Activated CD4-positive, alpha-beta T cell treated with anti-CD3 and anti-CD28 coated beads, Interleukin-2, amount 10 ng/mL, durations not matched to agents 7 days and 5 days (primary cell): ENCODE results near the gene ADH6. TPM values are rescaled to one million over a fixed set of nuclear protein-coding genes. Genes with fewer than 3 reads are reported as not detected.

Source experiments
- CTCF ChIA-PET: fragments of 350-600 bp; sonication (Branson Sonifier 250); formaldehyde crosslinking; loops from one replicate; lab custom pipeline; 2021; ENCODE audit warnings: antibody characterized with exemption; lab: Charles Lee
- POLR2A ChIA-PET: fragments of 350-600 bp; sonication (Branson Sonifier 250); formaldehyde crosslinking; loops from one replicate; lab custom pipeline; 2021; ENCODE audit warnings: antibody characterized with exemption; lab: Charles Lee
- DNase-seq: peaks from one replicate; pipeline ENCODE4 v3.0.0-alpha.2; 2020
- H3K27ac Mint-ChIP-seq: one replicate; pipeline ENCODE4 v1.8.0; 2021; ENCODE audit warnings: mild to moderate bottlenecking, moderate library complexity, mixed read lengths
- H3K27me3 Mint-ChIP-seq: one replicate; pipeline ENCODE4 v1.8.0; 2021; ENCODE audit warnings: mixed read lengths
- H3K36me3 Mint-ChIP-seq: one replicate; pipeline ENCODE4 v1.8.0; 2021; ENCODE audit warnings: low read depth, mixed read lengths
- H3K4me1 Mint-ChIP-seq: one replicate; pipeline ENCODE4 v1.8.0; 2021; ENCODE audit warnings: mixed read lengths
- H3K4me3 Mint-ChIP-seq: one replicate; pipeline ENCODE4 v1.8.0; 2021; ENCODE audit warnings: mild to moderate bottlenecking, moderate library complexity, mixed read lengths
- H3K9me3 Mint-ChIP-seq: one replicate; pipeline ENCODE4 v1.8.0; 2021; ENCODE audit warnings: mixed read lengths
- total RNA-seq, 2 experiments: library from RNA; stranded (reverse); gene quantifications; one replicate each; pipeline ENCODE4 v1.2.3, GENCODE V29; 2021

The ADH6 gene
- total RNA-seq, 2 experiments from 2014 or later, result not detected

DNA sequence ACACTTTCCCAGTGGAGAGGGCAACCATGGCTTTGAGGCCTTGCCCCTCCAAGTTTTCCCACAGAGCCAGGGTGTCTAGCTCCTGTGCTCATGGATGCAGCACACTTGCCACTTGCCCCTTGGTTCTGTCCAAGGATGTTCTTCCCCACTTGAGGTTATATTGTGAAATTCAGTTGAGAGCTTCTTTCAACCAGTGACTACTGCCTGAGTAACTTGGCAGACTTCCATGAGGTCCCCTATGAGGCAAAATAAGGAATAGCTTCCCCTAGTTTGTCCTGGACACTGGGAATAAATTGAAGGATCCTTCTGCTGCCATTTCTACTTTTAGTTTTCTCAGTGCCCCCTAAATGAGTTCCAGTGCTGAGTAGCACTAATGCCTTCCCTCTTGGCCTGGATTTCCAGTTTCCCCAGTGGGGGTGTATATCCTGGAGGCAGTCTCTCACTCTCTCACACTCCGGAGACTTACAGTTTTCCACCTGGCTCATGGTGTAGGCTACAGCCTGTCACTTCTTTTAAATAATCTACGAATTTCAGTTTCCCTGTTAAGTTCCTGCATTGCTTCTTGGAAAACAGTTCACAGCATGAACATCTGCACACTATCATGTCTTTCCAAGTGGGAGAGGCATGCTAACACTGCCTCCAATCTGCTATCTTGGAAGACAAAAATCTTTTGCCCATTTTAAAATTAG is 38.5 kb downstream of the ADH6 start:
- no peaks in the 10 kb centered on the region for H3K36me3 Mint-ChIP-seq
- no peaks in the 10 kb centered on the region for H3K4me1 Mint-ChIP-seq
- H3K9me3 Mint-ChIP-seq, result peaks cover 10% of the 10 kb centered on the region
- ChIA-PET CTCF (no interaction called here), POLR2A (no interaction called here)
- H3K27me3 Mint-ChIP-seq, result no peaks in the 10 kb centered on the region
- DNase-seq, result no peak
- no peak overlapping the region for H3K27ac Mint-ChIP-seq
- no peak overlapping the region for H3K4me3 Mint-ChIP-seq

DNA sequence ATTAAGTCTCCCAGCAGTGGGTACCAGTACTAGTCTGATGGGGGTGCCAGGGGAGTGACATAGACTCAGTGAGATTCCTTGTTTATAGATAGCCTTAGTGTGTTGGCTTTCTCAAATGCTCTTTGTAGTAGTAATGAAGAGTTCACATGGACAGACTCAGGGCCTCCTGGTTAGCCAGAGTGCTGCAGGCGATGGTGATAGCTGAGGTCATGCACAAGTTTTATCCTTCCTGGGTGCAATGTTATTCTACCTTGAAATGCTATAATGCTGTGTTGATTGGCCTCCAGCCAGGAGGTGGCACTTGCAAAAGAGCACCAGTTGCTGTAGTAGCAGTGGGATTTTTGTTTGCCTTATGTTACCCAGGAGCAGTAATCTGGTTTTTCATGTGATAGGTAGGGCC is 39.4 kb downstream of the ADH6 start:
- ChIA-PET POLR2A (no interaction called here), CTCF (interaction anchor here (0.6 kb wide), 1 partner anchor 17 kb away, joined by 3 read pairs; no protein-coding TSS in a partner anchor)

DNA sequence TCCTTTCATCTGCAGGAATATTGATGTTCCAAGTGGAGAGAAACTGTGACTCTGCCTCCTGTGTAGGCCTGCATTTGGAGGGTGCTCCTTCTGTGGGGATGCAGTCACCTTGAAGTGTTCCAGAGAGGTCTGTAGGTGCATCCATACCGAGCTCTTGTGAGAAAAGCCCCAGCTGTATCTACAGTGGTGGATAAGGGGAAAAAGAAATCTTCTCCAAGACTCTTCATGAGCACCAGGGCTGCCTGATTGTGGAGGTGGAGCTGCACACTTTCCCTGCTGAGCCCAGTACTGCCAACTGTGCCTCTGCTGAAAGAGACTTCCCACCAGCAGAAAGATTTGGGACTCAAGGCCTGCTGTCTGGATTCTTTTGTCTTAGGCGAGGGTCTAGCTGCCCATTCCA is 39.9 kb downstream of the ADH6 start:
- no peak overlapping the region for H3K27ac Mint-ChIP-seq
- no peaks in the 10 kb centered on the region for H3K4me1 Mint-ChIP-seq
- no peaks in the 10 kb centered on the region for H3K36me3 Mint-ChIP-seq
- H3K4me3 Mint-ChIP-seq, result no peak overlapping the region
- H3K9me3 Mint-ChIP-seq, result peaks cover 8% of the 10 kb centered on the region
- DNase-seq, result no peak
- POLR2A ChIA-PET, result no interaction called here
- CTCF ChIA-PET, result interaction anchor here (0.6 kb wide), 1 partner anchor 18 kb away, joined by 3 read pairs; no protein-coding TSS in a partner anchor
- no peaks in the 10 kb centered on the region for H3K27me3 Mint-ChIP-seq

More for the DNA sequence above, 39.4 kb downstream of the ADH6 start:
- H3K9me3 Mint-ChIP-seq, result peaks cover 10% of the 10 kb centered on the region
- no peaks in the 10 kb centered on the region for H3K36me3 Mint-ChIP-seq
- H3K4me3 Mint-ChIP-seq, result no peak overlapping the region
- no peak for DNase-seq
- H3K27ac Mint-ChIP-seq, result no peak overlapping the region
- H3K27me3 Mint-ChIP-seq, result no peaks in the 10 kb centered on the region
- H3K4me1 Mint-ChIP-seq, result no peaks in the 10 kb centered on the region

DNA sequence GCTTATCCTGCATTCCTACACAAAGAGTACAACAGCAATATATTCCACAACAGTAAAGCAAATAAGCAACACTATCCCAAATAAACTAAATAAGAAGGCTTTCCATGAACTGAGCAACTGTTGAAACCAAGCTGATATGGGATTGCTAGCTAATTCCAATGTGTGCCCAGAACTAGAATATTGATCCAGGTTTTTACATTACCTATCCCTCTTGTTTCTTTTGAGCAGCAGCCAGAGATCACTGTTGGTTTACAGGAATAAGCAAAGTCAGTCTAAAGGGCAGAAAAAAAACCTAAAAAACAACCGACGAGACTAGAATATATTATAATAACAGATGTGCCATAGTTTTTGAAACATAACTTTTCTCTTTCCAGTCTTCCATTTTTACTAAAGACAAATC is 52.5 kb downstream of the ADH6 start:
- H3K27me3 Mint-ChIP-seq, result no peaks in the 10 kb centered on the region
- no peaks in the 10 kb centered on the region for H3K36me3 Mint-ChIP-seq
- no peaks in the 10 kb centered on the region for H3K4me1 Mint-ChIP-seq
- no peak for DNase-seq
- no peak overlapping the region for H3K27ac Mint-ChIP-seq
- no peak overlapping the region for H3K4me3 Mint-ChIP-seq
- ChIA-PET CTCF (no interaction called here), POLR2A (no interaction called here)
- H3K9me3 Mint-ChIP-seq, result peaks cover 6% of the 10 kb centered on the region

DNA sequence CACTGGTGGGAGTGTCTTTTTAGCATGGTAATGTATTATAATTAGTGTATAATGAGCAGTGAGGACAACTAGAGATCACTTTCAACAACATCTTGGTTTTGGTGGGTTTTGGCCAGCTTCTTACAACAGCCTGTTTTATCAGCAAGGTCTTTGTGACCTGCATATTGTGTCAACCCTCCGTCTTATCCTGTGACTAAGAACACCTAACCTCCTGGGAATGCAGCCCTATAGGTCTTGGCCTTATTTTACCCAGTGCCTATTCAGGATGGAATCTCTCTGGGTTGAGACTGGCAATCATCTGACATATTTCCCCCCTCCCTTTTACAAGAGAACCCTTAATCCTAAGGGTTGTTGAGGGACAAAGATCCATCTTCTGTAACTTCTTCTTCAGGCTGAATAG is 53.1 kb downstream of the ADH6 start:
- POLR2A ChIA-PET, result no interaction called here
- no peaks in the 10 kb centered on the region for H3K36me3 Mint-ChIP-seq
- H3K27me3 Mint-ChIP-seq, result no peaks in the 10 kb centered on the region
- CTCF ChIA-PET, result no interaction called here
- no peak overlapping the region for H3K4me3 Mint-ChIP-seq
- DNase-seq, result no peak
- H3K4me1 Mint-ChIP-seq, result no peaks in the 10 kb centered on the region
- no peak overlapping the region for H3K27ac Mint-ChIP-seq
- peaks cover 6% of the 10 kb centered on the region for H3K9me3 Mint-ChIP-seq

DNA sequence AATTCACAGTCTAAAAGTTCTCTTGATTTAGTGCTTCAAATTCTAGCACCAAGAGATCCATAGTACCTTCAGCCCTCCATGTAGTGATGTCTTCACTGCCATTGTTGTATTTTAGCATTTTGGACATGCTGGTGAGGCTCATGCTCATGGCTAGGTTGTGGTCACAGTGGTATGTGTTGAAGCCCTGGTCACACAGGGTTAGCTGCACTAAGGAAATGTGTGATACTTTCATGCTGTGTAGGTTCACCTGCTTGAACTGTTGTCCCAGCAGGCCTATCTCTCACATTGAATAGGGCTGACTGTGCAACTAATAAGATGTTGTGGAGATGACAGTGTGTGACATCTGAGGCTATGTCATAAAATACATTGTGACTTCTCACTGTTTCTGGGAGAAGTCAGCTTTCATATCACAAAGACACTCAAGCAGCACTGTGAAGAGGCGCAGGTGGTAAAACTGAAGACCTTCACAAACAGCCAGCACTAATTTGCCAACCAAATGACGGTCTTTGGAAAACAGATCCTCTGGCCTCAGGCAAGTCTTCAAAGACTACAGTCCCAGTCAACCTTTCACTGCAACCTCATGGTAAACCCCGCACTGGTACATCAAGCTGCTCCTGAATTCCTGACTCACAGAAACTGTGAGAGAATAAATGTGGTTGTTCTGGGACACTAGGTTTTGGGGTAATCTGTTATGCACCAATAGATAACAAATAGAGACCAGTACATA is 57.5 kb downstream of the ADH6 start:
- H3K4me3 Mint-ChIP-seq, result no peak overlapping the region
- no peaks in the 10 kb centered on the region for H3K4me1 Mint-ChIP-seq
- DNase-seq, result no peak
- H3K27ac Mint-ChIP-seq, result no peak overlapping the region
- ChIA-PET CTCF (no interaction called here), POLR2A (no interaction called here)
- H3K36me3 Mint-ChIP-seq, result no peaks in the 10 kb centered on the region
- H3K9me3 Mint-ChIP-seq, result peaks cover 3% of the 10 kb centered on the region
- H3K27me3 Mint-ChIP-seq, result no peaks in the 10 kb centered on the region

DNA sequence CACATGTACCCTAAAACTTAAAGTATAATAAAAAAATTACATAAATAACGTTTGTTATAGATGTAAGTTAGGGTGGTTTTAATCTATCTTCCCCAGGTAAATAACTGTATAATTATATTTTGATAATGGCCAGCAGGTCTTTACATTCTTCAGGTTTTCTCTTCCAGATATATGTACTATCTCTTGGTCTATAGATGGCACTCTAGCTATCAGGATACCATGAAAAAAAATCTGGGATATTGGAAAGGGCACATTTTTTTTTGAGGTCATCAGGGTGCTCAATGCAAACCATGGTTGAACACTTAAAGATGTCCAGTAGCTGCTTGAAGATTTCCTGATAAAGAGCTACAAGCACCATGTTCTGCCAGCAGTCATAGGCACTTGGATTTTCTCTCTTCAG is 59.3 kb downstream of the ADH6 start:
- H3K36me3 Mint-ChIP-seq, result no peaks in the 10 kb centered on the region
- H3K27me3 Mint-ChIP-seq, result no peaks in the 10 kb centered on the region
- CTCF ChIA-PET, result no interaction called here
- H3K27ac Mint-ChIP-seq, result no peak overlapping the region
- H3K4me3 Mint-ChIP-seq, result no peak overlapping the region
- H3K9me3 Mint-ChIP-seq, result no peaks in the 10 kb centered on the region
- no peak for DNase-seq
- POLR2A ChIA-PET, result no interaction called here
- H3K4me1 Mint-ChIP-seq, result no peaks in the 10 kb centered on the region

DNA sequence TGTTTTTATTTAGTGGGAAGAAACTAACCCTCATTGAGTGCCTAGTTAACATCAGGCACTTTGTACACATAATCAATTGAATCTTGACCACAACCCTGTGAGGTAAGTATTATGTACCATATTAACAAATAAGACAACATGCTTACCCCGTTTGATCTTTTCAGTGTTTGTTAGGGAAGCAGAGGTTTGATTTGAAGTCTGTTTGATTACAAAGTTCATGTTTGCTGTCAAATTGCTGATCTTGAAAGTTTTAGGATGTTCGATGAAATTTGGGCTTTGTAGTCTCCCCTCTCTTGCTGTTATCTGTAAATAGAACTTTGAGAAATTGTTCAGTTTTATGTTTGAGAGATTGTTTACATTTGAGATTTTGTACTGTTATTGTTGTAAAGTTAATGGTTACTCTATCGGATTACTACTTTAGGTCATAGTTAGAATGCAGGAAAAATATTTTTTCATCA is 61.5 kb downstream of the ADH6 start:
- no peak for DNase-seq
- no peaks in the 10 kb centered on the region for H3K36me3 Mint-ChIP-seq
- H3K9me3 Mint-ChIP-seq, result no peaks in the 10 kb centered on the region
- H3K27me3 Mint-ChIP-seq, result no peaks in the 10 kb centered on the region
- no peak overlapping the region for H3K4me3 Mint-ChIP-seq
- H3K4me1 Mint-ChIP-seq, result no peaks in the 10 kb centered on the region
- no peak overlapping the region for H3K27ac Mint-ChIP-seq
- ChIA-PET POLR2A (no interaction called here), CTCF (no interaction called here)

DNA sequence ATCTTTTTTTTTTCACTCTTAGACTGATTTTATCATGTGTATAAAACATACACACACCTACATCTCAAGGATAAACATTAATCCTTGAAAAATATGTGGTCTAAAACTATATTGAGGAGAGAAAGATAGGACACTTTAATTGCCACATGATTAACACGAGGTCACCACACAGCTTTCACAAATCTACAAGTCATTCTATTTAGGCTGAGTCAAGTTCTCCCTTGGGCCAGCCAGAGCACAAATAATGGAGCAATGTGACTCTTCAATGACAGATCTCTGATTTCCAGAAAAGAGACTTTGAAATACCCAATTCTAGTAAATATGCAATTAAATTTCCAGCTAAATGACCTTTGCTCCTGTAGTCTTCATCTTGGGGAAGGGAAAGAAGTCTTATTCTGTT is 62.1 kb downstream of the ADH6 start:
- no peak for DNase-seq
- H3K27me3 Mint-ChIP-seq, result no peaks in the 10 kb centered on the region
- H3K27ac Mint-ChIP-seq, result no peak overlapping the region
- no peaks in the 10 kb centered on the region for H3K36me3 Mint-ChIP-seq
- no peaks in the 10 kb centered on the region for H3K4me1 Mint-ChIP-seq
- H3K4me3 Mint-ChIP-seq, result no peak overlapping the region
- ChIA-PET POLR2A (no interaction called here), CTCF (no interaction called here)
- H3K9me3 Mint-ChIP-seq, result no peaks in the 10 kb centered on the region

DNA sequence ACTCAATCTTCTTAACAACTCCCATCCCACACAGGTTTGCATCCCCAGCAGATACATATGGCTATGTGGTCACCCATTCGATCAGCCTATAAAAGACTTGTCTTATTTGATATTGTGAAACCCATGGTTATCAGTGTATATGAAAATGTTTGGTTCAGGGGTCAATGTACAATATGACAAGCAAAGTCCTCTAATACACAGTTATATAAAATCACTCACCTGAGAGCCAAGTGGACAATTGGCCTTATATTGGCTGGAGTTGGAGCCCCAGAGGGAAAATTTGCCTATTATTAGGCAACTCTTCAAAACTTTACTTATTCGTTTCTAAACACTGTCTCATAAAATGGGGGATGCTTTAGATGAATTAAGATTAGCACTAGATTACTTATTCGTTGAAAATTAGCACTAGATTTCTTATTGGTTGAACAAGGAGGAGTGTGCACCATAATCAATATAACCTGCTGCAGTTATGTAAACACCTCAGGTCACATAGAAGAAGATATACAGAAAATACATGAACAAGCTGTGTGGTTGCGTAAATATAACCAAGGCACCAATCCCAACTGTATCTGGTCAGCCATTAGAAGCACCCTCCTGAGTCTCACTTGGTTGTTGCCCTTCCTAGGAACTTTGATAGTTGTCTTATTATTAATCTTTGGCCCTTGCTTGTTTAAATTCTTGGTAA is 64.2 kb downstream of the ADH6 start:
- peaks cover 3% of the 10 kb centered on the region for H3K27me3 Mint-ChIP-seq
- no peak overlapping the region for H3K4me3 Mint-ChIP-seq
- POLR2A ChIA-PET, result no interaction called here

More for the DNA sequence above, 64.2 kb downstream of the ADH6 start:
- H3K4me1 Mint-ChIP-seq, result peaks cover under 1% of the 10 kb centered on the region
- CTCF ChIA-PET, result no interaction called here
- no peaks in the 10 kb centered on the region for H3K9me3 Mint-ChIP-seq
- no peak overlapping the region for H3K27ac Mint-ChIP-seq
- no peak for DNase-seq
- no peaks in the 10 kb centered on the region for H3K36me3 Mint-ChIP-seq

Other genes with a start within 250 kb of the ADH6 start
- gene METAP1, start 223.5 kb downstream of the ADH6 start, total RNA-seq, result 10 to 100 TPM; 49.2 to 59.7 TPM
- gene ADH5, start 130.5 kb downstream of the ADH6 start, total RNA-seq, result 100 to 1,000 TPM; 105 to 120 TPM
- gene ADH4, start 74.9 kb downstream of the ADH6 start, total RNA-seq, result not detected
- not detected for gene ADH1A, start 71.7 kb upstream of the ADH6 start, total RNA-seq
- gene ADH1B, start 102.2 kb upstream of the ADH6 start, total RNA-seq, result not detected
- gene ADH1C, start 133.5 kb upstream of the ADH6 start, total RNA-seq, result not detected
- gene ADH7, start 216.1 kb upstream of the ADH6 start, total RNA-seq, result not detected